Measurements from ENCODE around the gene CNGB1.

- no peak for TF ChIP-seq POLR2A (IDR thresholded peaks at IDR 0.05)
- TF ChIP-seq, protein P1, sequence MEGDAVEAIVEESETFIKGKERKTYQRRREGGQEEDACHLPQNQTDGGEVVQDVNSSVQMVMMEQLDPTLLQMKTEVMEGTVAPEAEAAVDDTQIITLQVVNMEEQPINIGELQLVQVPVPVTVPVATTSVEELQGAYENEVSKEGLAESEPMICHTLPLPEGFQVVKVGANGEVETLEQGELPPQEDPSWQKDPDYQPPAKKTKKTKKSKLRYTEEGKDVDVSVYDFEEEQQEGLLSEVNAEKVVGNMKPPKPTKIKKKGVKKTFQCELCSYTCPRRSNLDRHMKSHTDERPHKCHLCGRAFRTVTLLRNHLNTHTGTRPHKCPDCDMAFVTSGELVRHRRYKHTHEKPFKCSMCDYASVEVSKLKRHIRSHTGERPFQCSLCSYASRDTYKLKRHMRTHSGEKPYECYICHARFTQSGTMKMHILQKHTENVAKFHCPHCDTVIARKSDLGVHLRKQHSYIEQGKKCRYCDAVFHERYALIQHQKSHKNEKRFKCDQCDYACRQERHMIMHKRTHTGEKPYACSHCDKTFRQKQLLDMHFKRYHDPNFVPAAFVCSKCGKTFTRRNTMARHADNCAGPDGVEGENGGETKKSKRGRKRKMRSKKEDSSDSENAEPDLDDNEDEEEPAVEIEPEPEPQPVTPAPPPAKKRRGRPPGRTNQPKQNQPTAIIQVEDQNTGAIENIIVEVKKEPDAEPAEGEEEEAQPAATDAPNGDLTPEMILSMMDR (IDR thresholded peaks at IDR 0.05), result no peak
Observed at GRCh38 chr16:57875347-57875746, 95.6 kb downstream of the CNGB1 start.
